Fibroblast of skin of abdomen (primary cell): ENCODE data around the gene PDZD2.
"Not testable (repeated sequence)": the region's sequence is repeated elsewhere in the genome, so short reads cannot be mapped to it uniquely, and the experiment has no call there.

Experiments used
- DNase-seq: peaks from one replicate; pipeline ENCODE4 v3.0.0-alpha.2; 2013

The PDZD2 gene

GRCh38 chr5:31638345-31638744, 586 bp upstream of the PDZD2 start:
- no peak for DNase-seq

- no peak for DNase-seq
Observed at GRCh38 chr5:31639481-31640411, 815 bp downstream of the PDZD2 start.

- no peak for DNase-seq
Observed at GRCh38 chr5:31640573-31640972, 1.6 kb downstream of the PDZD2 start.

- no peak for DNase-seq
Observed at GRCh38 chr5:31641059-31641458, 2.1 kb downstream of the PDZD2 start.

DNA sequence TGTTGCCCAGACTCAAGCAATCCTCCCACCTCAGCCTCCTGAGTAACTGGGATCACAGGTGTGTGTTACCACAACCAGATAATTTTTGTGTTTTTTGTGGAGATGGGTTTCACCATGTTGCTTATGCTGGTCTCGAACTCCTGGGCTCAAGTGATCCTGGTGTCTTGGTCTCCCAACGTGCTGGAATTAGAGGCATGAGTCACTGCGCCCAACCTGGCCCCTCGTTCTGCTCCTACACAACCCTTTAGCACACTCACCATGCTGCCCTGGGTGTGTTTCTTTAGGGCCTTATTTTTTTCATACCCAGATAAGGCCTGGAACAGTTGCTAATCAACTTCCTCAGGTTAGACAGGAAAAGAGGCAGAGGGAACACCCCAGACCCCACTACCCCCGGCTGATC, 2.6 kb downstream of the PDZD2 start:
- no peak for DNase-seq

DNA sequence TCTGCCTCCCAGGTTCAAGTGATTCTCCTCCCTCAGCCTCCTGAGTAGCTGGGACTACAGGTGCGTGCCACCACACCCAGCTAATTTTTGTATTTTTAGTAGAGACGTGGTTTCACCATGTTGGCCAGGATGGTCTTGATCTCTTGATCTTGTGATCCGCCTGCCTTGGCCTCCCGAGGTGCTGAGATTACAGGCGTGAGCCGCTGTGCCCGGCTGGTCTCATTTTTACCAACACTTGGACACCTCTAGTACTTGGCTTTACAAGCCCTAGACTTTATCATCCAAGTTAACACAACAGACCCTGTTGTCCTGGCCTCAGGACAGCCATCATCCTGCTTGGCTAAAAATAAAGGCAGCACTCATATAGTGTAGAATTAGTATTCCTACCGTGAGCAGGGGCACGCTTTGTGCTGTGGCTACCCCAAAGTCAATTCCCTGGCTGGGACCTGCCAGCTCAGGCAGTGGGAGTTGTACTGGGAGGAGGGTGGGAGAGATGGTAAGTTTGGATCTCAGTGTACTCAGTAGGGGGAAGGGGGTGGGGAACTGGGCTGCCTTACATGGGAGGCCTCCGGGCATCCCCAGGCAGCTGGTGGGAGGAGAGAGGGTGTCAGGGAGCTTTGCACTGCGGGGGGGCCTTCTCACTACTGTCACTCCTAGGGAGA, 6.6 kb downstream of the PDZD2 start:
- DNase-seq = no peak

- no peak for DNase-seq
Observed at GRCh38 chr5:31648326-31648725, 9.4 kb downstream of the PDZD2 start.

GRCh38 chr5:31651241-31651640, 12.3 kb downstream of the PDZD2 start:
- no peak for DNase-seq

GRCh38 chr5:31655491-31655890, 16.6 kb downstream of the PDZD2 start:
- no peak for DNase-seq

DNA sequence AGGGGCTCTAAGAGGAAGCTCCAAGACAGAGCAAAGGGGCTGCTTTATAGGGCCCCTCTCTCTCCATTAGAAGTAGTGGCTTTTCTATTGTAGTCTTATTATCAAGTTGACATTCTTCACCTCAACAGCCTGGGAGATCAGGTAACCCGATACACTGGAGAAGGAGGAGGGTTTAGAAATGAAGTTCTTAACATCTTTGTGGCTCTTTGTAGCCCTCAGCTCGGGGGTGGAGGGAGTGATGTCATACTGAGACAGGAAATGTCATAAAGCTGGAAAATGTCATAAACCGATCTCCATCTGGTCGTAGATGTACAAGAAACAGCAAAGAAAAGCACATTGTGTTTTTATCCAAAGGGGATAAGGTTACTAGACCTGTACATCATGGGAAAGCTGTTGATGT, 17.9 kb downstream of the PDZD2 start:
- DNase-seq = no peak

DNA sequence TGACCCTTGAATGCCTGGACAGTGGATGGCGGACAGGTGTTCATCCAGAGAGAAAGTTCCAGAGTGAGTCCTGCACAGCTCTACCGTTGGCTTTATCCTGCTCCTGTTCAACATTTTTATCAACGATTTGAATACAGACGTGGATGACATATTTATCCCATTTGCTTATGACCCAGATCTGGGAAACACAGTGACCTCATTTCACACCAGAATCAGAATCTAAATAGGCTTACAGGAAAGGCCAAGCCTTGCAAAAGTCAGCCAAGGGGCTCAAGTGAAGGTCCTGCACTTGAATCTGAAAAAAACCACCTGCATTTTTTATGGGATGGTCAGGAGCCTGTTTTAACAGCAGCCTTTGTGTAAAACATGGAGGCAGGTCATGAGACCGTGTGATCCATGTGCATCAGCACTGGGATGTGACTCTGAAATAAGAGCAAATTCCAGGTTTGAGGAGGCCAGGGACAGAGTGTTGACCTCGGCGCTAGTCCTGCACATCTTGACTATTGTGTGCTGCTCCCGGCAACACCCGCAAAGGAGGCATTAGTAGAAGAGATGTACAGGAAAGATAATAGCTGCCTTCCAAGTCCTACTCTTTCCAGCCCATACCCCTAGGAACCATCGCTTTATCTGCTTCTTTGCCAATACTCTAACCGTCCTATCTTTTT, 18.5 kb downstream of the PDZD2 start:
- DNase-seq = no peak

GRCh38 chr5:31661257-31661656, 22.3 kb downstream of the PDZD2 start:
- no peak for DNase-seq

- peak; percentile 71 for DNase-seq
Observed at GRCh38 chr5:31663519-31663918, 24.6 kb downstream of the PDZD2 start.

DNA sequence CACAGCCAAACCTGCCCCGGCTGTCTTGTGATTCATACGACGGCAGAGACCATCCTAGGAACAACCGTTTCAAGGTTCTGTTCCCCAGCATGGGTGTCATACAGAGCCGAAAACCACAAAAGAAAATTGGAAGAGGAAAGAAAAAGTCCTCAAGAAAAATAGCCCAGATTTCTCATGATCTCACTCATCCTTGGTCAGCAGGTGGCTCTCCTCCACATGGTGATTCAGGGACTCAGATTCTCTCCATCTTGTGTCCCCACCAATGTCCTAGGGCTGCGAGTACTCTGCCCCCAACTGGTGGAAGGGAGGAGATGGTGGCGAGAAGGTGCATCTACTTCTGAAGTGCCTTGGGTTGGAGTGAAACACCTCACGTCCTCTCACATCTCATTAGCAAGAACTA, 25.6 kb downstream of the PDZD2 start:
- no peak for DNase-seq

GRCh38 chr5:31671339-31671741, 32.4 kb downstream of the PDZD2 start:
- no peak for DNase-seq

GRCh38 chr5:31674371-31674951, 35.5 kb downstream of the PDZD2 start:
- DNase-seq = no peak

GRCh38 chr5:31675472-31675871, 36.5 kb downstream of the PDZD2 start:
- DNase-seq = no peak

GRCh38 chr5:31678180-31678579, 39.2 kb downstream of the PDZD2 start:
- DNase-seq = no peak

GRCh38 chr5:31680528-31680927, 41.6 kb downstream of the PDZD2 start:
- no peak for DNase-seq

GRCh38 chr5:31682025-31682424, 43.1 kb downstream of the PDZD2 start:
- no peak for DNase-seq

- DNase-seq = no peak
Observed at GRCh38 chr5:31682851-31683250, 43.9 kb downstream of the PDZD2 start.

DNA sequence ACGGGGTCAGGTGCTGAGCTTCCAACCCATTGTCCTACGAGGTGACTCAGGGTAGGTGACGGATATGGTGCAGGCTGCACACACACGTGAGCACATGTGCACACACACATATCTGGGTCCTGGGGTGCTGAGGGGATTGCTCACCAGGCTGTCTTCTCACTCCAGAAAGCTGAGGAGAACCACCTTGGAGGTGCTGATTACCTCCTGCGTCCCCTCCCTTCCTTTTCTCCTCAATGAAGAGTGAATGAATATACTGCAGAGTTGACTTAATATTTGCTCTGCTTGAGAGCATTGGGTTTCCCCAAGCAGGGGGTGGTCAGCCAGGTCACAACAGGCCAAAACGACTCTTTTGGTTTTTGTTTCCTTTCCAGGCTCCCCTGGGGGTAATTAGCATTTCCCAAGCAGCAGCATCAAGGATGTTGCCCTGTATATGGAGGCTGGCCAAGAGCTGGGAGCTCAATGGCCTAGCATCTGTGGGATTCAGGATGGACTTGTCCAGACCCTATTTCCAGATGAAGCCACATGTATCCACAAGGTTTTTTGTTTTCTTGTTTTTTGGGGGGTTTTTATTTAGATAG, 49.7 kb downstream of the PDZD2 start:
- no peak for DNase-seq

DNA sequence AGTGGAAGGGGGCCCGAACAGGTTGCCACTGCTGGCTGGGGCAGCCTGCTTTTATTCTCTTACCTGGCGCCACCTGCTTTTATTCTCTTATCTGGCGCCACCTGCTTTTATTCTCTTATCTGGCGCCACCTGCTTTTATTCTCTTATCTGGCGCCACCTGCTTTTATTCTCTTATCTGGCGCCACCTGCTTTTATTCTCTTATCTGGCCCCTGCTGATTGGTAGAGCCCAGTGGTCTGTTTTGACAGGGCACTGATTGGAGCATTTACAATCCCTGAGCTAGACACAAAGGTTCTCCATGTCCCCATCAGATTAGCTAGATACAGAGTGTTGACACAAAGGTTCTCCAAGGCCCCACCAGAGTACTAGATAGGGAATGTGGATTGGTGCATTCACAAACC, 52.5 kb downstream of the PDZD2 start:
- not testable (repeated sequence) for DNase-seq
